OCI-LY7 (cell line): Measurements from ENCODE around the gene CPT1A. TPM values are rescaled to one million over a fixed set of nuclear protein-coding genes. Genes with fewer than 3 reads are reported as not detected.

Experiments
- BruUV-seq: library from RNA; stranded (reverse); fragments of 400-500 nt; replicated peaks from 2 replicates; lab custom pipeline; 2021; lab: Mats Ljungman, UMichigan
- CTCF ChIA-PET: fragments of 300-600 bp; sonication (Branson Sonifier 250); formaldehyde crosslinking; loops from one replicate; lab custom pipeline; 2022; ENCODE audit warnings: antibody characterized with exemption; ENCODE audit not compliant: unreplicated experiment; lab: Charles Lee
- POLR2A ChIA-PET: fragments of 300-600 bp; sonication (Branson Sonifier 250); formaldehyde crosslinking; loops from one replicate; lab custom pipeline; 2022; ENCODE audit warnings: antibody characterized with exemption; lab: Charles Lee
- DNase-seq: peaks from one replicate; pipeline ENCODE4 v3.0.0-alpha.2; 2015; ENCODE audit warnings: low spot score
- H2AFZ ChIP-seq: fragments of 200-600 bp; sonication (generic), shearing (Covaris generic); 2 replicates; pipeline ENCODE4 v1.6.1; 2014; ENCODE audit warnings: mild to moderate bottlenecking, antibody characterized with exemption, low read length, moderate library complexity
- H3K27ac ChIP-seq: fragments of 200-600 bp; sonication (generic); 2 replicates; pipeline ENCODE4 v1.5.1; 2014; ENCODE audit warnings: mixed run types, low read depth, mild to moderate bottlenecking, moderate library complexity, low read length, inconsistent platforms; ENCODE audit not compliant: poor library complexity, severe bottlenecking
- H3K36me3 ChIP-seq: fragments of 200-600 bp; sonication (generic); 2 replicates; pipeline ENCODE4 v1.6.1; 2014; ENCODE audit warnings: mild to moderate bottlenecking, antibody characterized with exemption, low read length, moderate library complexity, mixed read lengths; ENCODE audit not compliant: insufficient read depth
- H3K4me1 ChIP-seq: fragments of 200-600 bp; sonication (generic); 2 replicates; pipeline ENCODE4 v1.5.1; 2014; ENCODE audit warnings: mild to moderate bottlenecking, low read length; ENCODE audit not compliant: insufficient read depth, poor library complexity, severe bottlenecking
- H3K4me2 ChIP-seq: fragments of 200-600 bp; sonication (generic); 2 replicates; pipeline ENCODE4 v1.6.1; 2014; ENCODE audit warnings: mild to moderate bottlenecking, low read length
- H3K4me3 ChIP-seq: fragments of 200-600 bp; sonication (generic); 2 replicates; pipeline ENCODE4 v1.5.1; 2014; ENCODE audit warnings: mild to moderate bottlenecking, low read depth, low read length; ENCODE audit not compliant: poor library complexity, severe bottlenecking
- H3K79me2 ChIP-seq: fragments of 200-600 bp; sonication (generic); 2 replicates; pipeline ENCODE4 v1.6.1; 2016; ENCODE audit warnings: low read depth, mild to moderate bottlenecking, low read length, moderate library complexity, mixed read lengths; ENCODE audit not compliant: insufficient read depth
- H3K9me2 ChIP-seq: fragments of 200-600 bp; sonication (generic); 2 replicates; pipeline ENCODE4 v1.6.1; 2016; ENCODE audit warnings: mild to moderate bottlenecking, low read length, mixed read lengths; ENCODE audit not compliant: insufficient read depth
- H3K9me3 ChIP-seq: fragments of 200-600 bp; sonication (generic); 2 replicates; pipeline ENCODE4 v1.6.1; 2014; ENCODE audit warnings: mild to moderate bottlenecking, mixed run types, low read length, mixed read lengths
- H4K20me1 ChIP-seq: fragments of 200-600 bp; sonication (generic); 2 replicates; pipeline ENCODE4 v1.6.1; 2014; ENCODE audit warnings: mild to moderate bottlenecking, antibody characterized with exemption, low read length, moderate library complexity, mixed read lengths; ENCODE audit not compliant: insufficient read depth
- CTCF ChIP-seq: fragments of 200-600 bp; sonication (generic); conservative IDR thresholded peaks from 2 replicates; pipeline ENCODE4 v1.5.1; 2014; ENCODE audit warnings: mild to moderate bottlenecking, antibody characterized with exemption, low read length, moderate library complexity, mixed read lengths
- EZH2phosphoT487 ChIP-seq: fragments of 200-600 bp; sonication (generic); IDR thresholded peaks from 2 replicates; pipeline ENCODE4 v1.6.1; 2018; ENCODE audit warnings: low read depth, borderline replicate concordance, mild to moderate bottlenecking, mixed run types, antibody characterized with exemption, low read length, moderate library complexity, mixed read lengths
- intact Hi-C: fragments of 100-400 bp; cut with micrococcal nuclease; formaldehyde crosslinking; loops from one replicate; pipeline ENCODE4 v1.10.0; 2022; ENCODE audit not compliant: unreplicated experiment
- total RNA-seq, 2 experiments: library from RNA; depleted of rRNA in 1 of 2; stranded (reverse); fragments of >200 nt in 1 of 2; shearing (Covaris generic) in 1 of 2; gene quantifications; 2 replicates each; pipeline ENCODE4 v1.2.3, GENCODE V29; 2014 to 2022

Gene CPT1A
- total RNA-seq, 2 experiments from 2014 or later: 7.0 to 17.2 TPM

GRCh38 chr11:68837583-68838571 is 3.8 kb downstream of the CPT1A start:
- peak overlapping the region; percentile 81 for H3K27ac ChIP-seq
- CTCF ChIA-PET: no interaction called here

GRCh38 chr11:68835749-68836148 is 6.0 kb downstream of the CPT1A start:
- H3K27ac ChIP-seq: no peak overlapping the region
- peaks cover 21% of the 10 kb centered on the region for H3K4me1 ChIP-seq
- no peak for DNase-seq
- POLR2A ChIA-PET: no interaction called here
- no peak overlapping the region for H3K4me3 ChIP-seq
- TF ChIP-seq EZH2phosphoT487 (no peak), CTCF (no peak)
- CTCF ChIA-PET: no interaction called here
- no peaks in the 10 kb centered on the region for H3K9me3 ChIP-seq
- no peak overlapping the region for H2AFZ ChIP-seq
- H3K36me3 ChIP-seq: no peaks in the 10 kb centered on the region
- no peak overlapping the region for H3K4me2 ChIP-seq
- no peaks in the 10 kb centered on the region for H3K79me2 ChIP-seq
- H3K9me2 ChIP-seq: no peaks in the 10 kb centered on the region
- BruUV-seq: no TSS peak
- intact Hi-C loops: no loop called here
- no peaks in the 10 kb centered on the region for H4K20me1 ChIP-seq

More at GRCh38 chr11:68837583-68838571, 3.8 kb downstream of the CPT1A start:
- Histone ChIP-seq H3K9me3 (no peaks in the 10 kb centered on the region), H3K4me3 (no peak overlapping the region), H3K4me1 (peaks cover 26% of the 10 kb centered on the region), H4K20me1 (no peaks in the 10 kb centered on the region), H3K9me2 (no peaks in the 10 kb centered on the region), H2AFZ (no peak overlapping the region), H3K4me2 (peak overlapping the region; percentile 85), H3K36me3 (no peaks in the 10 kb centered on the region), H3K79me2 (no peaks in the 10 kb centered on the region)
- intact Hi-C loops: no loop called here
- BruUV-seq: no TSS peak
- POLR2A ChIA-PET: interaction anchor here (0.6 to 1.2 kb wide), 2 partner anchors 89 to 375 kb away, joined by 3 to 5 read pairs; no protein-coding TSS in a partner anchor
- DNase-seq: no peak
- no peak for TF ChIP-seq CTCF
- TF ChIP-seq EZH2phosphoT487: no peak

- intact Hi-C loops: no loop called here
- Histone ChIP-seq H3K27ac (no peak overlapping the region), H2AFZ (no peak overlapping the region), H3K36me3 (no peaks in the 10 kb centered on the region), H4K20me1 (no peaks in the 10 kb centered on the region), H3K4me1 (peaks cover 17% of the 10 kb centered on the region), H3K4me2 (no peak overlapping the region), H3K9me2 (no peaks in the 10 kb centered on the region), H3K9me3 (no peaks in the 10 kb centered on the region), H3K4me3 (no peak overlapping the region), H3K79me2 (no peaks in the 10 kb centered on the region)
- TF ChIP-seq EZH2phosphoT487 (no peak), CTCF (no peak)
- DNase-seq: no peak
- POLR2A ChIA-PET: no interaction called here
- CTCF ChIA-PET: no interaction called here
- BruUV-seq: no TSS peak
Measured at GRCh38 chr11:68835328-68835727, 6.4 kb downstream of the CPT1A start.
